ENCODE measurements around the gene GBX1.

GBX1 gene

DNA sequence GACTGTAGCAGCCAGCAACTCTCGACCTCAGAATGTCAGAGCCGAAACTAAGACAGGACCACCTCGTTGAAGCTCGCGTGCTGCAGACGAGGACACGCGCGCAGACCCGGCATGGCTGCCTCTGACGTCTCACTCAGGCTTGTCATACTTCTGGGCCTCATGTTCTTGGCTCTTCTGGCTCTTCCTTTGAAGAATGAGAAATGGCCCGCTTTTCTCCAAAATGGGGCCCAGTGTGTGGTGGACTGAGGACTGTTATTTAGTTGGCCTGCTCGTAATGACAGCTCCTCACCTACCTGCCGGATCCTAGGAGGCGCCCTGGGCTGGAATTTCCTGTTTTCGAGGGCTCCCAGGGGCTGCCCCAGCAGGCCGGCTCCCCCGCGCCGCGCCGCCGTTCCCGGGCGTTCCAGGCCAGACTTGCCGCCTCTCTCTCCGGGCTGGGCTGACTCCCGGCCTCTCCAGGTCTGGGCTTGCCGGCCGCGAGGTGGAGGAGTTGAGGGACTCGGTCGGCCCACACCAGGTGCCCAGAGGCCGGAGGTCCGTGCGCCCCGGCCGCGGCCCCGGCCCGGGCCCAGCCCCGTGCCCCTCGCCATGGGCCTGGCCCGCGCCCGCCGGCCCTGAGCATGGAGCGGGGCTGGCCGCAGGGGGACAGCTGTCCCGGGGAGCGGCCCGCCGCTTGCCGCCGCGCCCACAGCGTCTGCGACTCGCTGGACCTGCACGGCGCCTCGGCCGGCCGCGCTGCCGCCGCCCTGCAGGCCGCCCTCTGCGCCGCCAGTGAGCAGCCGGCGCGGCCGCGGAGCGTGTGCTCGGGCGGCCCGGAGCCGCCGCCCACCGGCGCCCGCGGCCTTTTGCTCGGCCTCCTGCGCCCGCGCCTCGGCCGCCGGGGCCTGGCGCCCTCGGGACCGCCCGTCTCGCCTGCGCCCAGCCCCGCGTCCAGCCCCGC is 53.1 kb downstream of the GBX1 start:
- DNase-seq (ENCODE audit: low read depth in 3 of 3): no peak

- no peak for DNase-seq (ENCODE audit: low read depth in 3 of 3)
These were observed 53.9 kb downstream of the GBX1 start for GRCh38 chr7:151113344-151114150.

- DNase-seq (ENCODE audit: low read depth in 3 of 3): peak in 2 of 3 experiments; percentile 59 to 60
These were observed 56.4 kb downstream of the GBX1 start for GRCh38 chr7:151110941-151111645.

DNA sequence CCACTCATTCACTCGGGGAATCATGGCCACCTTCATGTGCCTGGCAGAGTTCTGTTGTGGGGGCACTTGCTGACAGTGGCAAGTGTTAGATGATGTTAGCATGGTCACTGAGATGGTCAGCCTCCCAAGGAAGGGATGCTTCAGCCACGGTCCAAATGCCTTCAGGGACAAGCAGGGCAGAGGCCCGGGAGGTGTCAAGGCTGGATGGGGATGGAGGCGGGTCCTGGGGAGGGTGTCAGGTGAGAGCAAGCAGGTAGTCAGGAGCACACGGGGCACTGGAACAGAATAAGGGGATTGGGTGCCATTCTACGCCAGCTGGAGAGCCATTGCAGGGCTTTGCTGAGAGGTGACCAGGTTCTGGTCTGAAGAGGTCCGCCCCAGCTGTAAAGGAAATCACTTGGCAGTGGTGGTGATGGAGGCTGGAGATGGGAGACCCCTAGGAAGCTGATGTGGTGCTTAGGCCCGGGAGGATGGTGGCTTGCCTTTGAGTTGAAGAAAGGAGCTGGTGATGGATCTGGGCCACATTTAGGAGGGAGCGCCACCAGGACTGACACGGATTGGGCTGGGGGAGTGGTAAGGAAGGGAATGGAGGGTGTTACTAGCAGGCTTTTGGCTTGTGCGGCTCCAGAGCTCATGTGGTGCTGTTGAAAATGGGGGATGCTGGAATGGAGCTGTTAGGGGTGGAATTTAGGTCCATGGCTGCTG is 57.1 kb downstream of the GBX1 start:
- DNase-seq (ENCODE audit: low read depth in 3 of 3): no peak

- DNase-seq (ENCODE audit: low read depth in 3 of 3): no peak
These were observed 58.1 kb downstream of the GBX1 start for GRCh38 chr7:151109094-151110048.

DNA sequence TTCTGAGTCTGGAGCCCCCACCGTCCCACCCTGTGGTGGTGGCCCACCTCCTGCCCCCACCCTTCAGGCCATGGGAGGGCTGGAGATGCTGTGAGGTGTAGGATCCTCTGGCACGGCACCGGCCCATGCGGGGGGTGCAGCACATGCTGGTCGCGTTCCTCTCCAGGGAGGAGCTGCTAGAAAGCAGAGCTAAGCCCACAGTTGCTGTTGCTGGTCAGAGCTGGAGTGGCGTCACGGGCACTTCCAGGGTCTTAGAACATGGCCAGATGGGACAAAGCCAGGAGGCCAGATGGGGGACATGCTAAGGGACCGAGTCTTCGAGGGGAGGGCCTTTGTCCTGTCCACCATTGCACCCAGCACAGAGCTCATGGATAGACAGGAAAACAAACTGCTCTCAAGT is 59.6 kb downstream of the GBX1 start:
- no peak for DNase-seq (ENCODE audit: low read depth in 3 of 3)

- no peak for DNase-seq (ENCODE audit: low read depth in 3 of 3)
These were observed 62.9 kb downstream of the GBX1 start for GRCh38 chr7:151104411-151105235.

DNA sequence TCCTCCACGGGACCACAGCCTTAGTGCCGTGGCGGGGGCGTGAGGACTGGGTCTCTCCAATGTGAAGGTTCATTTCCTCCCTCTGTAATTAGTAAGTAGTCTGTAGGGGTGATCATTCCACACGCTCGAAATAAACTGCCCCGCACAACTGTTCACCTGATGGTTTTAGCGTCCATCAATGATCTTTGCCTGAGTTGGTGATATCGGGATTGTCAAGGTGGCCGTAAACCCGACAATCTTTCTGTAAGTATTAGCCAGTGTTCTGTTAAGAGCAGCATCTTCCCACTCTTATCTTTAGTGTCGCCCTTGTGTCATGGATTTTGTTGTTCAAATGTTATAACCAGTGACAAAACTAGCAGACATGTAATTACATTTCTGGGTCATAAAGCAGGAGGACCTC is 63.5 kb downstream of the GBX1 start:
- DNase-seq (ENCODE audit: low read depth in 3 of 3): no peak

DNA sequence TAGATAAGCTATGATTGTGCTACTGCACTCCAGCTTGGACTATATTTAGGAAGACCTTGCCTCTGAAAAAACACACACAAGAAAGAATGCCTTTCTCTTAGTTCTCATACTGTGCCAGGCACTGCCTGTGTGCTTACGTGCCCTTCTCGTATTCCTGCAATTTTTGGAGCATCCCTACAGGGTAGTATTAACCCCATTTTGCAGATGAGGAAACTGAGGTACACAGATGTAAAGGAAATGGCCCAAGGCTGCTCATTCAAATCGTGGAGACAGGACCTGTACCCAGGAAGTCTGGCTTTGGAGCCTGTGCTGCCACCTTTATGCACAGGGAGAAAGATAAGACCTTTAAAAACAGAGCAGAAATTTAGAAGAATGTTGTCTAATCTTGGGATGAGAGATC is 64.5 kb downstream of the GBX1 start:
- DNase-seq (ENCODE audit: low read depth in 3 of 3): no peak

GRCh38 chr7:151101621-151102396 is 65.7 kb downstream of the GBX1 start:
- no peak for DNase-seq (ENCODE audit: low read depth in 3 of 3)

- DNase-seq (ENCODE audit: low read depth in 3 of 3): no peak
These were observed 66.6 kb downstream of the GBX1 start for GRCh38 chr7:151100921-151101320.

DNA sequence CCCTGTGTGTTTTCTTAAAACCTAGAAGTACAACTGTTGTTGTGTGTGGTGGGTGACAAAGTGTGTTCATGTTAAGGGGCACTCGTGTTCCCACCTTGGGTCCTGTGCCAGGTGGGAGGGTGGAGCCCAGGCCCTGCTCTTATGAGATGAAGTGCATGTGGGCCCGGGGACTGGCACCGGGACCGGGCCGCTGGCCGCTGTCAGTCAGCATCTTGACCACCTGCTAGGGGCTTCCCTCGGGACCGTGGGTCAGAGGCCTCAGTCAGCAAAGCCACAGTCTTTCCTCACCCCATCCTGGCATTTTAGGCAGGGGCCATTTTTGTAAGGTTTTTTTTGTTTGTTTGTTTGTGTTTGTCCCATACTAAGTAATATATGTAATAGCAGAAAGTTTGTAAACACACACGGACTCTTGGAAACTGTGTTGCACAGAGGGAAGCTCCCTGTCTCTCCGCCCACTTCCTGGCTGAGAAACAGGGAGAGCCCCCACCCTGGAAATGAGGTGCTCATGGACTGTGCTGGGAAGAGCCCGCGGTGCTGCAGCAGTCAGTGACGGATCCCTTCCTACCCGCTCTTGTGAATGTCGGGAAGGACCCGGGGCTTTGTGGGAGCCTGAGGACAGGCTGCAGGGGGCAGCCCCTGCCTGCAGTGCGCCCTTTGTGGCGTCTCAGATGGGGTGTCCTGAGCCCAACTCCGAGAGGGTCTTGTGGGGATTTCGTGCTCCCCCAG is 67.8 kb downstream of the GBX1 start:
- no peak for DNase-seq (ENCODE audit: low read depth in 3 of 3)
